HL-60 (cell line): Measurements from ENCODE around the gene ASTN2.

Experiments
- DNase-seq, 2 experiments: peaks; one replicate each; pipeline ENCODE4 v3.0.0-alpha.2; 2010 to 2020; ENCODE audit warnings: low read depth in 1 of 2, low spot score in 1 of 2
- H3K27ac ChIP-seq: fragments of 250-450 bp; sonication (Bioruptor Pico); replicated peaks from 2 replicates; pipeline ENCODE4 v1.5.1; 2020; ENCODE audit warnings: mild to moderate bottlenecking, moderate library complexity
- H3K27me3 ChIP-seq: fragments of 250-450 bp; sonication (Bioruptor Pico); 2 replicates; pipeline ENCODE4 v1.5.1; 2021; ENCODE audit warnings: mild to moderate bottlenecking, moderate library complexity; ENCODE audit not compliant: insufficient read depth, poor library complexity, severe bottlenecking
- H3K4me3 ChIP-seq: replicated peaks from 2 replicates; pipeline ENCODE4 v1.5.1; 2011; ENCODE audit warnings: mild to moderate bottlenecking, control low read depth, low read length; ENCODE audit not compliant: insufficient read depth
- CTCF ChIP-seq: IDR thresholded peaks from one replicate; pipeline ENCODE4 v1.5.1; 2011; ENCODE audit warnings: low read length, control low read depth, inconsistent platforms; ENCODE audit not compliant: insufficient read depth
- GABPA ChIP-seq: IDR thresholded peaks from 2 replicates; pipeline ENCODE4 v1.6.1; 2012; ENCODE audit warnings: low read depth
- POLR2AphosphoS5 ChIP-seq: IDR thresholded peaks from 2 replicates; pipeline ENCODE4 v1.6.1; 2012; ENCODE audit warnings: low read depth
- REST ChIP-seq: IDR thresholded peaks from 2 replicates; pipeline ENCODE4 v1.6.1; 2012; ENCODE audit warnings: low read depth; ENCODE audit not compliant: insufficient replicate concordance
- SPI1 ChIP-seq: IDR thresholded peaks from 2 replicates; pipeline ENCODE4 v1.6.1; 2012; ENCODE audit warnings: low read depth, mild to moderate bottlenecking, borderline replicate concordance

The ASTN2 gene

GRCh38 chr9:116873937-116874914, 540.6 kb downstream of the ASTN2 start:
- Histone ChIP-seq H3K27ac (no peak overlapping the region), H3K4me3 (no peak overlapping the region), H3K27me3 (no peaks in the 10 kb centered on the region)
- DNase-seq: no peak
- no peak for TF ChIP-seq CTCF
- TF ChIP-seq GABPA: no peak
- TF ChIP-seq REST: no peak
- no peak for TF ChIP-seq POLR2AphosphoS5
- no peak for TF ChIP-seq SPI1

DNA sequence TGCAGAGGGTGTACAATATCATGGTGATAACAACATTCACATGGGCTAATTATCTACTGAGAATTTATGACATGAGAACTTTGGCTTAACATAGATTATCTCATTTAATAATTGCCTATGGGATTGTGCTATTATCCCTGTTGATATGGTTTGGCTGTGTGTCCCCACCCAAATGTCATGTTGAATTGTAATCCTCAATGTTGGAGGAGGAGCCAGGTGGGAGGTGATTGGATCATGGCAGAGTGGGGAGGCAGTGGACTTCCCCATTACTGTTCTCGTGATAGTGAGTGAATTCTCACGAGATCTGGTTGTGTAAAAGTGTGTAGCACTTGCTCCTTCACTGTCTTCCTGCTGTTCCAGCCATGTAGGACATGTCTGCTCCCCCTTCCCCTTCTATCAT, 541.4 kb downstream of the ASTN2 start:
- TF ChIP-seq POLR2AphosphoS5 (no peak), SPI1 (no peak), REST (no peak), GABPA (no peak), CTCF (no peak)

GRCh38 chr9:116870566-116870965, 544.3 kb downstream of the ASTN2 start:
- TF ChIP-seq SPI1: no peak
- TF ChIP-seq GABPA: no peak
- no peak for TF ChIP-seq REST

More for the DNA sequence above, 541.4 kb downstream of the ASTN2 start:
- no peaks in the 10 kb centered on the region for H3K27me3 ChIP-seq
- H3K4me3 ChIP-seq: no peak overlapping the region
- DNase-seq: no peak
- no peak overlapping the region for H3K27ac ChIP-seq

More at GRCh38 chr9:116870566-116870965, 544.3 kb downstream of the ASTN2 start:
- Histone ChIP-seq H3K4me3 (no peak overlapping the region), H3K27ac (no peak overlapping the region), H3K27me3 (peaks cover 3% of the 10 kb centered on the region)
- DNase-seq: no peak
